Brain microvascular endothelial cell (primary cell): ENCODE data around the gene RPS4Y1.

Source experiments
- DNase-seq: peaks from one replicate; pipeline ENCODE4 v3.0.0-alpha.2; 2020
- H3K27ac ChIP-seq: fragments of 250-450 bp; sonication (Bioruptor Pico); 2 replicates; pipeline ENCODE4 v1.5.1; 2020; ENCODE audit warnings: mild to moderate bottlenecking, moderate library complexity
- H3K27me3 ChIP-seq: fragments of 250-450 bp; sonication (Bioruptor Pico); replicated peaks from 2 replicates; pipeline ENCODE4 v1.5.1; 2020; ENCODE audit warnings: mild to moderate bottlenecking
- H3K36me3 ChIP-seq: fragments of 250-450 bp; sonication (Bioruptor Pico); replicated peaks from 2 replicates; pipeline ENCODE4 v1.5.1; 2020; ENCODE audit warnings: mild to moderate bottlenecking
- H3K4me3 ChIP-seq: 2 replicates; pipeline ENCODE4 v1.5.1; 2011; ENCODE audit warnings: low read depth, mild to moderate bottlenecking, control low read depth, low read length, moderate library complexity
- in situ Hi-C: cut with HindIII; loops from 2 replicates; pipeline ENCODE4 v1.10.0; 2017; ENCODE audit warnings: low sequenced_read_pairs, low pct_ligation_motif_present
- TF ChIP-seq, protein P1 (sequence below): IDR thresholded peaks from 2 replicates; pipeline ENCODE4 v1.5.1; 2011; ENCODE audit warnings: low read depth, mild to moderate bottlenecking, moderate library complexity, low read length, control low read depth, inconsistent platforms; ENCODE audit errors: missing control alignments

The RPS4Y1 gene

GRCh38 chrY:2883561-2883960 lies 42.2 kb downstream of the RPS4Y1 start:
- in situ Hi-C loops: no loop called here
- Histone ChIP-seq H3K4me3 (no peak overlapping the region), H3K27me3 (no peaks in the 10 kb centered on the region), H3K27ac (no peak overlapping the region), H3K36me3 (no peaks in the 10 kb centered on the region)
- TF ChIP-seq, protein P1, sequence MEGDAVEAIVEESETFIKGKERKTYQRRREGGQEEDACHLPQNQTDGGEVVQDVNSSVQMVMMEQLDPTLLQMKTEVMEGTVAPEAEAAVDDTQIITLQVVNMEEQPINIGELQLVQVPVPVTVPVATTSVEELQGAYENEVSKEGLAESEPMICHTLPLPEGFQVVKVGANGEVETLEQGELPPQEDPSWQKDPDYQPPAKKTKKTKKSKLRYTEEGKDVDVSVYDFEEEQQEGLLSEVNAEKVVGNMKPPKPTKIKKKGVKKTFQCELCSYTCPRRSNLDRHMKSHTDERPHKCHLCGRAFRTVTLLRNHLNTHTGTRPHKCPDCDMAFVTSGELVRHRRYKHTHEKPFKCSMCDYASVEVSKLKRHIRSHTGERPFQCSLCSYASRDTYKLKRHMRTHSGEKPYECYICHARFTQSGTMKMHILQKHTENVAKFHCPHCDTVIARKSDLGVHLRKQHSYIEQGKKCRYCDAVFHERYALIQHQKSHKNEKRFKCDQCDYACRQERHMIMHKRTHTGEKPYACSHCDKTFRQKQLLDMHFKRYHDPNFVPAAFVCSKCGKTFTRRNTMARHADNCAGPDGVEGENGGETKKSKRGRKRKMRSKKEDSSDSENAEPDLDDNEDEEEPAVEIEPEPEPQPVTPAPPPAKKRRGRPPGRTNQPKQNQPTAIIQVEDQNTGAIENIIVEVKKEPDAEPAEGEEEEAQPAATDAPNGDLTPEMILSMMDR: no peak
- DNase-seq: no peak

DNA sequence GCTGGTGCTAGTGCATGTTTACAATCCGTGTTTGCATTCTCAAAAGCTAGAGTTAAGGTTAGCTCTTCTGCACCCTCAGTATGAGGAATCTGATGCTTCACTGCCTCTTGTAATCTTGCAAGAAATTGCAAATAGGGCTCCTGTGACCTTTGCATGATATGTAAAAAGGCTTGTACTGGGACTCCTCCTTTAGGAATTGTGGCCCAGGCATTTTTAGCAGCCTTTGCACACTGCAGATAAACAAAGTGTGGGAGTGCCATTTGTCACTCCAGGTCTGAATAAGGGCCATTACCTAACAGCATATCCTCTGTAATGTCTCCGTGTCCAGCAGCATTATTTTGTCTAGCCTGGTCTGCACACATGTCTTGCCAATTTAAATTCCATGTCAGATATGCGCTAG lies 44.5 kb downstream of the RPS4Y1 start:
- TF ChIP-seq, protein P1: no peak
- Histone ChIP-seq H3K27me3 (no peaks in the 10 kb centered on the region), H3K27ac (no peak overlapping the region), H3K36me3 (no peaks in the 10 kb centered on the region), H3K4me3 (no peak overlapping the region)
- in situ Hi-C loops: no loop called here
- DNase-seq: no peak

- H3K27me3 ChIP-seq: no peaks in the 10 kb centered on the region
- no peaks in the 10 kb centered on the region for H3K36me3 ChIP-seq
- no peak overlapping the region for H3K27ac ChIP-seq
- TF ChIP-seq, protein P1: no peak
- peak; percentile 0 for DNase-seq
- in situ Hi-C loops: no loop called here
- H3K4me3 ChIP-seq: no peak overlapping the region
These were observed 46.0 kb downstream of the RPS4Y1 start for GRCh38 chrY:2887386-2887785.

GRCh38 chrY:2887955-2888354 lies 46.6 kb downstream of the RPS4Y1 start:
- in situ Hi-C loops: no loop called here
- no peak for DNase-seq

GRCh38 chrY:2893471-2893870 lies 52.1 kb downstream of the RPS4Y1 start:
- Histone ChIP-seq H3K27me3 (no peaks in the 10 kb centered on the region), H3K4me3 (no peak overlapping the region), H3K36me3 (no peaks in the 10 kb centered on the region), H3K27ac (no peak overlapping the region)
- TF ChIP-seq, protein P1: no peak
- in situ Hi-C loops: no loop called here
- no peak for DNase-seq

More at GRCh38 chrY:2887955-2888354, 46.6 kb downstream of the RPS4Y1 start:
- no peak overlapping the region for H3K27ac ChIP-seq
- H3K4me3 ChIP-seq: no peak overlapping the region
- TF ChIP-seq, protein P1: no peak
- H3K36me3 ChIP-seq: no peaks in the 10 kb centered on the region
- H3K27me3 ChIP-seq: no peaks in the 10 kb centered on the region

GRCh38 chrY:2896050-2896449 lies 54.6 kb downstream of the RPS4Y1 start:
- H3K4me3 ChIP-seq: no peak overlapping the region
- no peak for DNase-seq
- no peaks in the 10 kb centered on the region for H3K36me3 ChIP-seq
- H3K27me3 ChIP-seq: no peaks in the 10 kb centered on the region
- in situ Hi-C loops: no loop called here
- TF ChIP-seq, protein P1: no peak
- no peak overlapping the region for H3K27ac ChIP-seq
